NOMO-1 treated with DMSO at 0.1 percent for 48 hours (cell line): Measurements from ENCODE around the gene ST6GALNAC6.
A peak's percentile ranks its signal among the peaks of the same experiment; 100 is the strongest.
"Not testable (repeated sequence)": the region's sequence is repeated elsewhere in the genome, so short reads cannot be mapped to it uniquely, and the experiment has no call there.

Source experiments
- DNase-seq: peaks from one replicate; lab custom pipeline; 2025; ENCODE audit not compliant: unreplicated experiment; lab: John Stamatoyannopoulos, UW

The ST6GALNAC6 gene

GRCh38 chr9:127857278-127857677 lies 42.1 kb downstream of the ST6GALNAC6 start:
- no peak for DNase-seq

- no peak for DNase-seq
These were observed 42.7 kb downstream of the ST6GALNAC6 start for GRCh38 chr9:127856729-127857116.

- no peak for DNase-seq
These were observed 43.2 kb downstream of the ST6GALNAC6 start for GRCh38 chr9:127856094-127856728.

GRCh38 chr9:127855522-127855921 lies 43.9 kb downstream of the ST6GALNAC6 start:
- DNase-seq, result no peak

- no peak for DNase-seq
These were observed 44.4 kb downstream of the ST6GALNAC6 start for GRCh38 chr9:127854960-127855359.

GRCh38 chr9:127854184-127854806 lies 45.1 kb downstream of the ST6GALNAC6 start, which contains the start of gene ENG:
ENG (minus strand) TSS chr9:127854658; CDS start chr9:127854355, 303 bp downstream.
- DNase-seq, result peak; percentile 38

- no peak for DNase-seq
These were observed 45.9 kb downstream of the ST6GALNAC6 start for GRCh38 chr9:127853312-127854183.

- no peak for DNase-seq
These were observed 46.6 kb downstream of the ST6GALNAC6 start for GRCh38 chr9:127852829-127853228.

GRCh38 chr9:127850286-127850830 lies 49.0 kb downstream of the ST6GALNAC6 start:
- DNase-seq, result no peak

- DNase-seq, result no peak
These were observed 50.5 kb downstream of the ST6GALNAC6 start for GRCh38 chr9:127848756-127849504.

- no peak for DNase-seq
These were observed 51.3 kb downstream of the ST6GALNAC6 start for GRCh38 chr9:127847833-127848755.

- no peak for DNase-seq
These were observed 52.3 kb downstream of the ST6GALNAC6 start for GRCh38 chr9:127847178-127847510.

GRCh38 chr9:127846443-127847177 lies 52.8 kb downstream of the ST6GALNAC6 start:
- DNase-seq, result no peak

- DNase-seq, result not testable (repeated sequence)
These were observed 53.8 kb downstream of the ST6GALNAC6 start for GRCh38 chr9:127845619-127846018.

GRCh38 chr9:127844821-127845359 lies 54.5 kb downstream of the ST6GALNAC6 start:
- no peak for DNase-seq

- DNase-seq, result no peak
These were observed 58.1 kb downstream of the ST6GALNAC6 start for GRCh38 chr9:127841087-127841835.

- DNase-seq, result no peak
These were observed 60.9 kb downstream of the ST6GALNAC6 start for GRCh38 chr9:127838375-127839078.

- no peak for DNase-seq
These were observed 62.1 kb downstream of the ST6GALNAC6 start for GRCh38 chr9:127837346-127837745.
